ENCODE results near the gene GALT.

DNA sequence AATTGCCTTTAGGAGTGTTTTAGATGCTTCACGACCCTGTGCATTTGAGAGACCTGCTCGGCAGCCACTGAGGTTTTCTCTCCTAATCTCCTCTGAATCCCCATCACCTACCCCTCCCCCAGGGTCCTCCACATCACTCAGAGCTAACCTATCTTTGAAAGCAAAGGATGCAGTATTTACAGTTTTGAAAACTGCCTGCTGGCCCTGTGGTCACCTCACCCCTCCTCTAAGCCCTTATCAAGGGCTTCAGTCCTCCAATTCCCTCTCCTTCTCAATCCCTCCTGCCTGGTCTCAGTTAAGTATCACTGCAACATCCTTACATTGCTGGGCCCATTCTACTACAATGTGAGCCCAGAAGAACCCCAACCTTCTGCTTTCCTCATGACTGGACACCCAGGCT lies 39.1 kb upstream of the GALT start:
- TF ChIP-seq, protein P1, sequence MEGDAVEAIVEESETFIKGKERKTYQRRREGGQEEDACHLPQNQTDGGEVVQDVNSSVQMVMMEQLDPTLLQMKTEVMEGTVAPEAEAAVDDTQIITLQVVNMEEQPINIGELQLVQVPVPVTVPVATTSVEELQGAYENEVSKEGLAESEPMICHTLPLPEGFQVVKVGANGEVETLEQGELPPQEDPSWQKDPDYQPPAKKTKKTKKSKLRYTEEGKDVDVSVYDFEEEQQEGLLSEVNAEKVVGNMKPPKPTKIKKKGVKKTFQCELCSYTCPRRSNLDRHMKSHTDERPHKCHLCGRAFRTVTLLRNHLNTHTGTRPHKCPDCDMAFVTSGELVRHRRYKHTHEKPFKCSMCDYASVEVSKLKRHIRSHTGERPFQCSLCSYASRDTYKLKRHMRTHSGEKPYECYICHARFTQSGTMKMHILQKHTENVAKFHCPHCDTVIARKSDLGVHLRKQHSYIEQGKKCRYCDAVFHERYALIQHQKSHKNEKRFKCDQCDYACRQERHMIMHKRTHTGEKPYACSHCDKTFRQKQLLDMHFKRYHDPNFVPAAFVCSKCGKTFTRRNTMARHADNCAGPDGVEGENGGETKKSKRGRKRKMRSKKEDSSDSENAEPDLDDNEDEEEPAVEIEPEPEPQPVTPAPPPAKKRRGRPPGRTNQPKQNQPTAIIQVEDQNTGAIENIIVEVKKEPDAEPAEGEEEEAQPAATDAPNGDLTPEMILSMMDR (IDR thresholded peaks at IDR 0.05; ENCODE audit: low read depth, low read length, poor library complexity, severe bottlenecking) = no peak
- TF ChIP-seq EZH2phosphoT487 (IDR thresholded peaks at IDR 0.05; ENCODE audit: borderline replicate concordance, low read length) = no peak

Measured in DOHH2 (cell line).